Ovary (tissue), 9 donors: ENCODE results near the gene CAV1. TPM values are rescaled to one million over a fixed set of nuclear protein-coding genes. Genes with fewer than 3 reads are reported as not detected.

Experiments used
- DNase-seq, 5 donors: peaks; one replicate each; pipeline ENCODE4 v3.0.0-alpha.2; 2019 to 2020
- H3K27ac ChIP-seq, 2 donors: fragments of 200-600 bp; one replicate each; pipeline versions ENCODE4 v1.5.1 to v1.8.0; 2019 to 2022
- H3K27me3 ChIP-seq: fragments of 200-600 bp; one replicate; pipeline ENCODE4 v1.8.0; 2022
- H3K36me3 ChIP-seq: fragments of 200-600 bp; sonication (generic); one replicate; pipeline ENCODE4 v1.5.1; 2019
- H3K4me1 ChIP-seq: one replicate; pipeline ENCODE4 v1.8.1; 2013; ENCODE audit warnings: mild to moderate bottlenecking, moderate library complexity; ENCODE audit not compliant: insufficient read depth
- H3K4me3 ChIP-seq: fragments of 200-600 bp; sonication (generic); one replicate; pipeline ENCODE4 v1.5.1; 2017
- H3K9me3 ChIP-seq, 2 donors: fragments of 200-600 bp in 1 of 2; sonication (generic) in 1 of 2; one replicate each; pipeline versions ENCODE4 v1.5.1 to v1.8.1; 2013 to 2019; ENCODE audit warnings: mild to moderate bottlenecking in 1 of 2, moderate library complexity in 1 of 2
- CTCF ChIP-seq, 3 donors: fragments of 450-650 bp in 2 of 3; fragments of 200-600 bp in 1 of 3; IDR thresholded peaks; one replicate each; pipeline versions ENCODE4 v1.5.1 to v1.8.0; 2016 to 2022; ENCODE audit warnings: antibody characterized with exemption in 3 of 3, mild to moderate bottlenecking in 1 of 3
- EP300 ChIP-seq: sonication (generic); formaldehyde crosslinking; IDR thresholded peaks from one replicate; pipeline ENCODE4 v1.6.1; 2017; ENCODE audit warnings: antibody characterized with exemption
- POLR2A ChIP-seq: fragments of 450-650 bp; IDR thresholded peaks from one replicate; pipeline ENCODE4 v1.6.1; 2017; ENCODE audit warnings: antibody characterized with exemption, mild to moderate bottlenecking, moderate library complexity
- WGBS, 3 donors: extraction: QIAGEN DNeasy Blood & Tissue Kit in 1 of 3; methylation state at CpG; one replicate each; pipeline versions ENCODE4 v1.1.5 to v1.1.7; 2013 to 2017; 5-methylcytosine and 5-hydroxymethylcytosine counted together
- intact Hi-C, 4 donors: fragments of 100-400 bp; cut with DNase I; formaldehyde crosslinking; loops; one replicate each; pipeline versions ENCODE4 v1.11.0 to v1.15.1; 2022 to 2023
- polyA plus RNA-seq, 2 donors: library from polyadenylated mRNA; stranded (reverse); fragments of 200-250 nt in 1 of 2; fragments of 350-450 nt in 1 of 2; fragmentation: Illumina TruSeq in 1 of 2; extraction: RNeasy Lipid Tissue Mini Kit (QIAGEN cat#74804) in 1 of 2; gene quantifications; one replicate each; pipeline ENCODE4 v1.2.3, GENCODE V29; 2013 to 2014
- total RNA-seq, 7 donors: library from RNA; depleted of rRNA in 2 of 7; stranded (reverse); fragments of >200 nt in 2 of 7; fragmentation: NEBNext Ultra II Directional in 3 of 7; extraction: Animal tissue kit (Norgen Biotek cat#: 25700) in 3 of 7; gene quantifications; one replicate each; pipeline versions ENCODE4 v1.1.0 to v1.2.4, GENCODE V29; 2016 to 2023
- donor health status: DM: no; HTN: no; CAD: no; lungs with moderate emphysema.
- donor health status: DM: no; HTN: no; CAD: no.
- donor health status: Bipolar disorder and iron deficiency.
- donor health status: DM: yes; HTN: yes; CAD: no.
- donor health status: DM: no; HTN: no; CAD: no.
- donor health status: DM: yes; HTN: yes; CAD: no.

Gene CAV1
- total and polyA plus RNA-seq, 9 donors, result 47.3 to 287 (median 101) TPM

- Histone ChIP-seq H3K9me3 (no peaks in the 10 kb centered on the region), H3K27me3 (no peaks in the 10 kb centered on the region), H3K27ac (no peak overlapping the region), H3K4me3 (no peak overlapping the region), H3K4me1 (no peaks in the 10 kb centered on the region), H3K36me3 (no peaks in the 10 kb centered on the region)
- no peak for DNase-seq
- TF ChIP-seq EP300 (no peak), CTCF (IDR thresholded peaks at IDR 0.05) (no peak), POLR2A (no peak)
- intact Hi-C loops, result no loop called here
Observed at GRCh38 chr7:116515584-116515983, 9.3 kb upstream of the CAV1 start.

GRCh38 chr7:116516324-116516723, 8.5 kb upstream of the CAV1 start:
- H3K9me3 ChIP-seq, result no peaks in the 10 kb centered on the region
- H3K27ac ChIP-seq, result no peak overlapping the region
- no peak for DNase-seq
- no peak overlapping the region for H3K4me3 ChIP-seq
- no peaks in the 10 kb centered on the region for H3K36me3 ChIP-seq
- H3K4me1 ChIP-seq, result no peaks in the 10 kb centered on the region
- TF ChIP-seq POLR2A (no peak), EP300 (no peak), CTCF (IDR thresholded peaks at IDR 0.05) (no peak)
- intact Hi-C loops, result no loop called here
- no peaks in the 10 kb centered on the region for H3K27me3 ChIP-seq

- Histone ChIP-seq H3K4me1 (no peaks in the 10 kb centered on the region), H3K27me3 (no peaks in the 10 kb centered on the region), H3K27ac (no peak overlapping the region), H3K4me3 (no peak overlapping the region), H3K9me3 (no peaks in the 10 kb centered on the region), H3K36me3 (no peaks in the 10 kb centered on the region)
- no peak for DNase-seq
- WGBS, 3 donors, result 95 to 100% (median 100%) methylated on average over 1 of the region's 1 CpG
- no peak for TF ChIP-seq EP300
- TF ChIP-seq POLR2A, result no peak
- no peak for TF ChIP-seq CTCF (IDR thresholded peaks at IDR 0.05)
- intact Hi-C loops, result no loop called here
Observed at GRCh38 chr7:116517626-116518025, 7.2 kb upstream of the CAV1 start.

GRCh38 chr7:116518961-116519360, 5.9 kb upstream of the CAV1 start:
- Histone ChIP-seq H3K36me3 (no peaks in the 10 kb centered on the region), H3K4me3 (no peak overlapping the region), H3K27ac (no peak overlapping the region), H3K4me1 (no peaks in the 10 kb centered on the region), H3K27me3 (no peaks in the 10 kb centered on the region), H3K9me3 (no peaks in the 10 kb centered on the region)
- DNase-seq, result no peak
- intact Hi-C loops, result no loop called here
- TF ChIP-seq POLR2A (no peak), CTCF (IDR thresholded peaks at IDR 0.05) (no peak)
